Prostate gland (tissue), 2 donors: ENCODE results near the gene GTF2I. TPM values are rescaled to one million over a fixed set of nuclear protein-coding genes. Genes with fewer than 3 reads are reported as not detected.

Source experiments
- DNase-seq: peaks from one replicate; pipeline ENCODE4 v3.0.0-alpha.2; 2019; ENCODE audit warnings: low spot score
- H3K27ac ChIP-seq, 2 donors: fragments of 200-600 bp; sonication (generic); 2 replicates each; pipeline ENCODE4 v1.5.1; 2017 to 2019
- H3K27me3 ChIP-seq: fragments of 200-600 bp; sonication (generic); replicated peaks from 2 replicates; pipeline ENCODE4 v1.5.1; 2019; ENCODE audit not compliant: insufficient read depth
- H3K36me3 ChIP-seq, 2 donors: fragments of 200-600 bp; sonication (generic); 1 replicate in 1 of 2; 2 replicates in 1 of 2; pipeline versions ENCODE4 v1.5.1 to v1.8.1; 2017 to 2019
- H3K4me1 ChIP-seq: fragments of 200-600 bp; sonication (generic); replicated peaks from 2 replicates; pipeline ENCODE4 v1.5.1; 2019
- H3K4me3 ChIP-seq, 2 donors: fragments of 200-600 bp; sonication (generic); 2 replicates each; pipeline ENCODE4 v1.5.1; 2017 to 2019
- H3K9me3 ChIP-seq: fragments of 200-600 bp; sonication (generic); 2 replicates; pipeline ENCODE4 v1.5.1; 2017
- CTCF ChIP-seq, 4 experiments: fragments of 200-600 bp in 2 of 4; fragments of 450-650 bp in 2 of 4; sonication (generic) in 2 of 4; IDR thresholded peaks; 1 replicate in 3 of 4; 2 replicates in 1 of 4; pipeline ENCODE4 v1.5.1; 2016 to 2019; ENCODE audit warnings: antibody characterized with exemption in 4 of 4, mild to moderate bottlenecking in 2 of 4, moderate library complexity in 2 of 4
- POLR2A ChIP-seq: fragments of 450-650 bp; IDR thresholded peaks from one replicate; pipeline ENCODE4 v1.6.1; 2016; ENCODE audit warnings: antibody characterized with exemption, mild to moderate bottlenecking
- POLR2AphosphoS5 ChIP-seq: sonication (generic); formaldehyde crosslinking; IDR thresholded peaks from one replicate; pipeline ENCODE4 v1.6.1; 2017; ENCODE audit warnings: antibody characterized with exemption
- WGBS: methylation state at CpG from one replicate; pipeline ENCODE4 v1.1.5; 2018; 5-methylcytosine and 5-hydroxymethylcytosine counted together
- intact Hi-C: fragments of 100-400 bp; cut with DNase I; formaldehyde crosslinking; loops from one replicate; pipeline ENCODE4 v1.14.2; 2022
- total RNA-seq, 2 donors: library from RNA; depleted of rRNA; stranded (reverse); fragments of >200 nt; gene quantifications; one replicate each; pipeline ENCODE4 v1.1.0, GENCODE V29; 2016

The GTF2I gene
- total RNA-seq, 2 donors from 2014 or later, result 149 to 212 TPM

- no peaks in the 10 kb centered on the region for H3K4me1 ChIP-seq
- TF ChIP-seq POLR2A (no peak), POLR2AphosphoS5 (no peak), CTCF (IDR thresholded peaks at IDR 0.05) (no peak)
- peaks cover 0 to 3% of the 10 kb centered on the region in 2 donors for H3K36me3 ChIP-seq
- H3K4me3 ChIP-seq, result no peak overlapping the region
- H3K27me3 ChIP-seq, result no peaks in the 10 kb centered on the region
- 77% methylated on average over 6 of the region's 7 CpGs for WGBS
- no peak for DNase-seq
- no peak overlapping the region for H3K27ac ChIP-seq
- H3K9me3 ChIP-seq, result no peaks in the 10 kb centered on the region
- intact Hi-C loops, result no loop called here
Observed at GRCh38 chr7:74708569-74709275, 51.2 kb downstream of the GTF2I start.

GRCh38 chr7:74709880-74710671 lies 52.6 kb downstream of the GTF2I start:
- no peak for DNase-seq
- intact Hi-C loops, result no loop called here
- H3K27me3 ChIP-seq, result no peaks in the 10 kb centered on the region
- no peak overlapping the region for H3K27ac ChIP-seq
- peaks cover 0 to 3% of the 10 kb centered on the region in 2 donors for H3K36me3 ChIP-seq
- H3K9me3 ChIP-seq, result no peaks in the 10 kb centered on the region
- TF ChIP-seq POLR2AphosphoS5 (no peak), CTCF (IDR thresholded peaks at IDR 0.05) (no peak), POLR2A (no peak)
- 90% methylated on average over 10 of the region's 10 CpGs for WGBS
- H3K4me1 ChIP-seq, result no peaks in the 10 kb centered on the region
- H3K4me3 ChIP-seq, result no peak overlapping the region

GRCh38 chr7:74713567-74713966 lies 56.0 kb downstream of the GTF2I start:
- Histone ChIP-seq H3K9me3 (no peaks in the 10 kb centered on the region), H3K27ac (no peak overlapping the region), H3K4me1 (no peaks in the 10 kb centered on the region), H3K36me3 (no peaks in the 10 kb centered on the region), H3K27me3 (no peaks in the 10 kb centered on the region), H3K4me3 (no peak overlapping the region)
- DNase-seq, result no peak
- TF ChIP-seq POLR2A, result no peak
- TF ChIP-seq POLR2AphosphoS5, result no peak
- intact Hi-C loops, result no loop called here

GRCh38 chr7:74717889-74718288 lies 60.4 kb downstream of the GTF2I start:
- 84% methylated on average over 9 of the region's 9 CpGs for WGBS
- Histone ChIP-seq H3K4me1 (no peaks in the 10 kb centered on the region), H3K27me3 (no peaks in the 10 kb centered on the region), H3K9me3 (no peaks in the 10 kb centered on the region), H3K36me3 (peaks cover 0 to 4% of the 10 kb centered on the region in 2 donors), H3K27ac (no peak overlapping the region), H3K4me3 (no peak overlapping the region)
- intact Hi-C loops, result no loop called here
- no peak for TF ChIP-seq CTCF (IDR thresholded peaks at IDR 0.05)
- no peak for TF ChIP-seq POLR2A
- TF ChIP-seq POLR2AphosphoS5, result no peak
- no peak for DNase-seq

- peaks cover 0 to 4% of the 10 kb centered on the region in 2 donors for H3K36me3 ChIP-seq
- H3K27me3 ChIP-seq, result no peaks in the 10 kb centered on the region
- H3K4me3 ChIP-seq, result no peak overlapping the region
- intact Hi-C loops, result no loop called here
- WGBS, result 96% methylated on average over 1 of the region's 1 CpG
- no peak for DNase-seq
- TF ChIP-seq POLR2A (no peak), POLR2AphosphoS5 (no peak), CTCF (IDR thresholded peaks at IDR 0.05) (no peak)
- H3K27ac ChIP-seq, result no peak overlapping the region
- H3K9me3 ChIP-seq, result no peaks in the 10 kb centered on the region
- no peaks in the 10 kb centered on the region for H3K4me1 ChIP-seq
Observed at GRCh38 chr7:74718336-74718735, 60.8 kb downstream of the GTF2I start.
